Loucy (cell line): ENCODE results near the gene PPFIBP1.
"Not testable (repeated sequence)": the region's sequence is repeated elsewhere in the genome, so short reads cannot be mapped to it uniquely, and the experiment has no call there.

Experiments
- H2AFZ ChIP-seq: fragments of 200-600 bp; sonication (generic); 2 replicates; pipeline ENCODE4 v1.6.0; 2016; ENCODE audit warnings: antibody characterized with exemption, mild to moderate bottlenecking, low read length, moderate library complexity
- H3F3A ChIP-seq: fragments of 200-600 bp; 2 replicates; pipeline ENCODE4 v1.6.0; 2016; ENCODE audit warnings: antibody characterized with exemption, low read depth, mild to moderate bottlenecking
- H3K27me3 ChIP-seq: fragments of 200-600 bp; sonication (generic); 2 replicates; pipeline ENCODE4 v1.6.1; 2014; ENCODE audit warnings: low read length, mild to moderate bottlenecking; ENCODE audit not compliant: insufficient read depth, poor library complexity, severe bottlenecking
- H3K36me3 ChIP-seq: fragments of 200-600 bp; sonication (generic); 2 replicates; pipeline ENCODE4 v1.6.1; 2016; ENCODE audit warnings: low read length; ENCODE audit not compliant: insufficient read depth
- H3K4me1 ChIP-seq: fragments of 200-600 bp; sonication (generic); 2 replicates; pipeline ENCODE4 v1.5.1; 2014; ENCODE audit warnings: low read length, mild to moderate bottlenecking; ENCODE audit not compliant: insufficient read depth, poor library complexity, severe bottlenecking
- H3K4me2 ChIP-seq: fragments of 200-600 bp; sonication (generic); 2 replicates; pipeline ENCODE4 v1.6.0; 2014; ENCODE audit warnings: antibody characterized with exemption, low read length, low read depth, mild to moderate bottlenecking; ENCODE audit not compliant: poor library complexity, severe bottlenecking
- H3K4me3 ChIP-seq: fragments of 200-600 bp; sonication (generic); 2 replicates; pipeline ENCODE4 v1.5.1; 2014; ENCODE audit warnings: low read length, mild to moderate bottlenecking, mixed read lengths; ENCODE audit not compliant: poor library complexity, severe bottlenecking
- H3K79me2 ChIP-seq: fragments of 200-600 bp; sonication (generic); 2 replicates; pipeline ENCODE4 v1.6.1; 2014; ENCODE audit warnings: low read length; ENCODE audit not compliant: insufficient read depth
- H3K9ac ChIP-seq: fragments of 200-600 bp; sonication (generic); 2 replicates; pipeline ENCODE4 v1.6.0; 2014; ENCODE audit warnings: mild to moderate bottlenecking, low read depth, low read length, moderate library complexity; ENCODE audit not compliant: poor library complexity, severe bottlenecking
- H3K9me2 ChIP-seq: fragments of 200-600 bp; sonication (generic); replicated peaks from 2 replicates; pipeline ENCODE4 v1.6.1; 2016; ENCODE audit warnings: low read depth, low read length, mixed read lengths
- H3K9me3 ChIP-seq: fragments of 200-600 bp; sonication (generic); 2 replicates; pipeline ENCODE4 v1.6.1; 2014; ENCODE audit warnings: mild to moderate bottlenecking, antibody characterized with exemption, low read length, low read depth; ENCODE audit not compliant: insufficient read depth
- H4K20me1 ChIP-seq: fragments of 200-600 bp; sonication (generic); 2 replicates; pipeline ENCODE4 v1.6.0; 2014; ENCODE audit warnings: antibody characterized with exemption, low read length, mild to moderate bottlenecking; ENCODE audit not compliant: insufficient read depth, poor library complexity, severe bottlenecking
- CTCF ChIP-seq: fragments of 200-600 bp; sonication (generic); conservative IDR thresholded peaks from 2 replicates; pipeline ENCODE4 v1.5.1; 2014; ENCODE audit warnings: mild to moderate bottlenecking, antibody characterized with exemption, low read length
- EZH2phosphoT487 ChIP-seq: fragments of 200-600 bp; IDR thresholded peaks from 2 replicates; pipeline ENCODE4 v1.6.1; 2018; ENCODE audit warnings: antibody characterized with exemption, mild to moderate bottlenecking, moderate library complexity, borderline replicate concordance

PPFIBP1 gene

GRCh38 chr12:27637524-27637923 is 113.5 kb downstream of the PPFIBP1 start:
- Histone ChIP-seq H3K9ac (no peak overlapping the region), H3K4me3 (no peak overlapping the region), H3K36me3 (no peaks in the 10 kb centered on the region), H3K9me2 (no peaks in the 10 kb centered on the region), H4K20me1 (no peaks in the 10 kb centered on the region), H2AFZ (no peak overlapping the region), H3K4me2 (no peak overlapping the region), H3K79me2 (no peaks in the 10 kb centered on the region), H3K27me3 (no peaks in the 10 kb centered on the region), H3F3A (no peaks in the 10 kb centered on the region), H3K9me3 (no peaks in the 10 kb centered on the region), H3K4me1 (no peaks in the 10 kb centered on the region)
- TF ChIP-seq CTCF (no peak), EZH2phosphoT487 (no peak)

- Histone ChIP-seq H3K36me3 (no peaks in the 10 kb centered on the region), H3K79me2 (no peaks in the 10 kb centered on the region), H4K20me1 (no peaks in the 10 kb centered on the region)
Measured at GRCh38 chr12:27639265-27639664, 115.3 kb downstream of the PPFIBP1 start.

GRCh38 chr12:27640566-27641200 is 116.7 kb downstream of the PPFIBP1 start:
- not testable (repeated sequence) for H3K9me2 ChIP-seq, H3K27me3 ChIP-seq, H2AFZ ChIP-seq, H3K9me3 ChIP-seq, H3K9ac ChIP-seq, H3K4me3 ChIP-seq, H3K36me3 ChIP-seq, H3K4me2 ChIP-seq, H3F3A ChIP-seq, H3K4me1 ChIP-seq, H3K79me2 ChIP-seq, H4K20me1 ChIP-seq

More at GRCh38 chr12:27639265-27639664, 115.3 kb downstream of the PPFIBP1 start:
- Histone ChIP-seq H3K4me3 (no peak overlapping the region), H3K4me2 (no peak overlapping the region), H3K9me2 (no peaks in the 10 kb centered on the region), H3K27me3 (no peaks in the 10 kb centered on the region), H3K4me1 (no peaks in the 10 kb centered on the region), H3K9ac (no peak overlapping the region), H2AFZ (no peak overlapping the region), H3F3A (no peaks in the 10 kb centered on the region), H3K9me3 (no peaks in the 10 kb centered on the region)
- TF ChIP-seq CTCF (no peak), EZH2phosphoT487 (no peak)

GRCh38 chr12:27642361-27642760 is 118.4 kb downstream of the PPFIBP1 start:
- H2AFZ ChIP-seq, H3K4me2 ChIP-seq, H4K20me1 ChIP-seq, H3K9ac ChIP-seq, H3K9me2 ChIP-seq, H3K27me3 ChIP-seq, H3K9me3 ChIP-seq, H3K4me1 ChIP-seq, H3K4me3 ChIP-seq, H3K79me2 ChIP-seq, H3F3A ChIP-seq, H3K36me3 ChIP-seq: not testable (repeated sequence)

- not testable (repeated sequence) for H3K4me1 ChIP-seq, H3F3A ChIP-seq, H3K27me3 ChIP-seq, H3K9me2 ChIP-seq, H2AFZ ChIP-seq, H3K9me3 ChIP-seq, H3K4me3 ChIP-seq, H4K20me1 ChIP-seq, H3K36me3 ChIP-seq, H3K9ac ChIP-seq, H3K4me2 ChIP-seq, H3K79me2 ChIP-seq
Measured at GRCh38 chr12:27642892-27643291, 118.9 kb downstream of the PPFIBP1 start.
